Caco-2 (cell line): ENCODE results near the gene SLC9A3. TPM values are rescaled to one million over a fixed set of nuclear protein-coding genes. Genes with fewer than 3 reads are reported as not detected.

ENCODE experiments used
- BruUV-seq: library from RNA; stranded (reverse); fragments of 400-500 nt; replicated peaks from 2 replicates; lab custom pipeline; 2021; lab: Mats Ljungman, UMichigan
- CTCF ChIA-PET: fragments of 300-600 bp; sonication (Branson Sonifier 250); formaldehyde crosslinking; loops from one replicate; lab custom pipeline; 2022; ENCODE audit warnings: antibody characterized with exemption; lab: Charles Lee
- POLR2A ChIA-PET: fragments of 300-600 bp; sonication (Branson Sonifier 250); formaldehyde crosslinking; loops from one replicate; lab custom pipeline; 2022; ENCODE audit warnings: antibody characterized with exemption; lab: Charles Lee
- DNase-seq, 2 experiments: peaks; one replicate each; pipeline versions ENCODE4 v3.0.0 to v3.0.0-alpha.2; 2020 to 2022
- H3K27me3 ChIP-seq: replicated peaks from 2 replicates; pipeline ENCODE4 v1.6.0; 2011; ENCODE audit warnings: low read length; ENCODE audit not compliant: control insufficient read depth, insufficient read depth
- H3K36me3 ChIP-seq: 2 replicates; pipeline ENCODE4 v1.5.1; 2011; ENCODE audit warnings: low read length; ENCODE audit not compliant: control insufficient read depth, insufficient read depth
- H3K4me1 ChIP-seq: fragments of 250-450 bp; sonication (Bioruptor Pico); 2 replicates; pipeline ENCODE4 v1.5.1; 2020; ENCODE audit warnings: mild to moderate bottlenecking
- H3K4me3 ChIP-seq: 2 replicates; pipeline ENCODE4 v1.5.1; 2011; ENCODE audit warnings: low read depth, mild to moderate bottlenecking, control low read depth, low read length
- H3K9me3 ChIP-seq: fragments of 250-450 bp; sonication (Bioruptor Pico); 2 replicates; pipeline ENCODE4 v1.5.1; 2020; ENCODE audit warnings: mild to moderate bottlenecking, moderate library complexity
- H3K27ac Mint-ChIP-seq: one replicate; pipeline ENCODE4 v1.8.0; 2022; ENCODE audit warnings: mixed read lengths; ENCODE audit not compliant: unreplicated experiment
- H3K27me3 Mint-ChIP-seq: one replicate; pipeline ENCODE4 v1.8.0; 2022; ENCODE audit warnings: mixed read lengths; ENCODE audit not compliant: insufficient read depth, unreplicated experiment
- H3K36me3 Mint-ChIP-seq: one replicate; pipeline ENCODE4 v1.8.0; 2022; ENCODE audit warnings: mild to moderate bottlenecking, mixed read lengths; ENCODE audit not compliant: insufficient read depth, unreplicated experiment
- H3K4me1 Mint-ChIP-seq: one replicate; pipeline ENCODE4 v1.8.0; 2022; ENCODE audit warnings: low read depth, mixed read lengths; ENCODE audit not compliant: unreplicated experiment
- H3K4me3 Mint-ChIP-seq: one replicate; pipeline ENCODE4 v1.8.0; 2022; ENCODE audit warnings: mild to moderate bottlenecking, moderate library complexity, mixed read lengths; ENCODE audit not compliant: unreplicated experiment
- H3K9me3 Mint-ChIP-seq: one replicate; pipeline ENCODE4 v1.8.0; 2022; ENCODE audit warnings: mixed read lengths; ENCODE audit not compliant: unreplicated experiment
- intact Hi-C: fragments of 100-400 bp; cut with micrococcal nuclease; formaldehyde crosslinking; loops from one replicate; pipeline ENCODE4 v1.10.0; 2022; ENCODE audit not compliant: unreplicated experiment
- total RNA-seq: library from RNA; stranded (reverse); gene quantifications from 2 replicates; pipeline ENCODE4 v1.2.3, GENCODE V29; 2022
- TF ChIP-seq, protein P1 (sequence below), 2 experiments: fragments of 200-600 bp in 1 of 2; IDR thresholded peaks; 1 replicate in 1 of 2; 2 replicates in 1 of 2; pipeline versions ENCODE4 v1.5.1 to v1.8.0; 2011 to 2022; ENCODE audit warnings: antibody characterized with exemption in 1 of 2, control low read depth in 1 of 2, inconsistent platforms in 1 of 2, low read depth in 1 of 2, low read length in 1 of 2, mild to moderate bottlenecking in 1 of 2, moderate library complexity in 1 of 2; ENCODE audit not compliant: insufficient read depth in 1 of 2, severe bottlenecking in 1 of 2, unreplicated experiment in 1 of 2

SLC9A3 gene
- total RNA-seq, 1 experiment from 2014 or later, result 3.4 TPM

DNA sequence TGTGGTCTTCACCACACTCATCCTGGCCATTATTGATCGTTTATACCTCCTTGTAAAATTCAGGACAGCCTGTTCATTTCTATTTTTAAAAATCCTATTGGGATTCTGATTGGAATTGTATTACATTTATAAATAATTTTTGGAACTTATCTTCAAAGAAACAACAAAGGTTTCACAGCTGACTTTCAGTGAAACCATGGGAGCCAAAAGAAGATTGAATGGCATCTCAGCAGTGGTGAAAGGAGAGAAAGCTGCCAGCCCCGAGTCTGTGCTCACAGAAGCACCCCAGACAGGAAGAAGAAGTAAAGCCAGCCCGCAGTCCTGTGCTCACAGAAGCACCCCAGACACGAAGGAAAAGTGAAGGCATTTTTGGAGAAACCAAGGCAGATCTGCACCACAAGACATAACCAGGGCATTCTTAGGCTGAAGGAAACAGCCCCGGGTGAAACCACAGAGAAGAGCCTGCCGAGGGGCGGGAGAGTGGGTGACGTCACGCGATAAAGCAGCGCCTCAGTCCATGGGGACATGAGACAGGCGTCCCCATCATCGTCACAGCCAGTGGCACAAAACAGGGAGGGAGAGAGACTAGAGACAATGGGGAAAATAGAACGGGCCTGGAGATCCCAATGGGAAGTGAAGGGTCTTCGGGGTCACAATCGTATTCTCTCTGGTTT is 42.5 kb upstream of the SLC9A3 start:
- H3K9me3 ChIP-seq, result no peaks in the 10 kb centered on the region; the same call in 1 of the 2 replicates
- H3K4me3 ChIP-seq, result no peak overlapping the region
- DNase-seq, result no peak
- Mint-ChIP-seq H3K27me3 (peaks cover 4% of the 10 kb centered on the region), H3K27ac (no peak overlapping the region), H3K4me3 (no peak overlapping the region), H3K4me1 (no peaks in the 10 kb centered on the region), H3K36me3 (no peaks in the 10 kb centered on the region), H3K9me3 (peaks cover 12% of the 10 kb centered on the region)
- H3K36me3 ChIP-seq, result no peaks in the 10 kb centered on the region
- TF ChIP-seq, protein P1, sequence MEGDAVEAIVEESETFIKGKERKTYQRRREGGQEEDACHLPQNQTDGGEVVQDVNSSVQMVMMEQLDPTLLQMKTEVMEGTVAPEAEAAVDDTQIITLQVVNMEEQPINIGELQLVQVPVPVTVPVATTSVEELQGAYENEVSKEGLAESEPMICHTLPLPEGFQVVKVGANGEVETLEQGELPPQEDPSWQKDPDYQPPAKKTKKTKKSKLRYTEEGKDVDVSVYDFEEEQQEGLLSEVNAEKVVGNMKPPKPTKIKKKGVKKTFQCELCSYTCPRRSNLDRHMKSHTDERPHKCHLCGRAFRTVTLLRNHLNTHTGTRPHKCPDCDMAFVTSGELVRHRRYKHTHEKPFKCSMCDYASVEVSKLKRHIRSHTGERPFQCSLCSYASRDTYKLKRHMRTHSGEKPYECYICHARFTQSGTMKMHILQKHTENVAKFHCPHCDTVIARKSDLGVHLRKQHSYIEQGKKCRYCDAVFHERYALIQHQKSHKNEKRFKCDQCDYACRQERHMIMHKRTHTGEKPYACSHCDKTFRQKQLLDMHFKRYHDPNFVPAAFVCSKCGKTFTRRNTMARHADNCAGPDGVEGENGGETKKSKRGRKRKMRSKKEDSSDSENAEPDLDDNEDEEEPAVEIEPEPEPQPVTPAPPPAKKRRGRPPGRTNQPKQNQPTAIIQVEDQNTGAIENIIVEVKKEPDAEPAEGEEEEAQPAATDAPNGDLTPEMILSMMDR (IDR thresholded peaks at IDR 0.05; ENCODE audit: insufficient read depth in 1 of 2, low read depth in 1 of 2, low read length in 1 of 2, severe bottlenecking in 1 of 2, unreplicated experiment in 1 of 2), result no peak
- ChIA-PET POLR2A (no interaction called here), CTCF (no interaction called here)
- H3K4me1 ChIP-seq, result no peaks in the 10 kb centered on the region
- no TSS peak for BruUV-seq
- intact Hi-C loops, result no loop called here
- H3K27me3 ChIP-seq, result no peaks in the 10 kb centered on the region

DNA sequence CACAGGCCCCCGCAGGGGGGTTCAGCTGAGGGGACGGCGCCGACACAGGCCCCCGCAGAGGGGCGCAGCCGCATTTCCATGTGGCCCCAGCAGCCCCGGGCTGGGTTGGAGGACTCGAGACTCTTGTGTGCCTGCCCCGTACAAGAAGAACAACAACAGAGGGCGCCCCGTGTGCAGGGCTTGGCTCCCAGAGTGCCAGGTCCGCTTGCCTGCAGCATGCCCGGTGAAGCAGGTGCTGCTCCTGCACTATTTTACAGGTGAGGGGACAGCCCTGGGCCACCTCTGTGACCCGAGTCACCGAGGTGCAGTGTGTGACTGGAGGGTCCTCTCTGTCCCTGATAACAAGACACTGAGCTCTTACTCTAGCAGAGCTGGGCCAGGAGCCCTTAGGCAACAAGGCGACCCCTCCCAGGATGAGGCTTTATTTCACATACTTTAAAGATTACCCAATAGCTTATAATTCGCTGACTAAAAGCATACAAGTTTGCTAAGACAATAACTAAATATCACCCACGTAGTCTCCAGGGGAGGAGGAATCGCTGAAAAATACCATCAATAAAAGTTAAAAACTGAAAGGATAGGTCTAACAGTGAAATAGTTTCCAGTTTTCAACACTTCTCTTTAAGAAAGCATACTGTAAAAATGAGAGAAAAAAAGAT is 41.7 kb upstream of the SLC9A3 start:
- TF ChIP-seq, protein P1 (IDR thresholded peaks at IDR 0.05; ENCODE audit: insufficient read depth in 1 of 2, low read depth in 1 of 2, low read length in 1 of 2, severe bottlenecking in 1 of 2, unreplicated experiment in 1 of 2), result no peak

DNA sequence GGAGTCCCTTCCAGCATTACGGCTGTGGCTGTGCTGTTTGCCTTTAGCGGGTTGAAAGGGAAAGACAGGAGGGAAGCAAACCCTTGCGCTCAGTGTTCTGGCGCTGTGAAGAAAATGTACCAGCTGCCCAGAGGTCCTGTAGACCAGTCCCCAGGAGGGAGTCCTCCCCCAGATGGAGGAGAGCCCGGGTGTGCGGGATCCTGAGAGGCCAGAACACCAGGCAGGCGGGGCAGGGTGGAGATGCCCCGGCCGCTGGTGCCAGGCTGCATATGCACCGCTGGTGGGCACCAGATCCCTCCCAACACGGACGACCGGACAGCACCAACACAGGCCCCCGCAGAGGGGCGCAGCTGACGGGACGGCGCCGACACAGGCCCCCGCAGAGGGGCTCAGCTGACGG is 37.2 kb upstream of the SLC9A3 start:
- no peak for DNase-seq
- Mint-ChIP-seq H3K27me3 (no peaks in the 10 kb centered on the region), H3K27ac (no peak overlapping the region), H3K36me3 (no peaks in the 10 kb centered on the region), H3K4me3 (no peak overlapping the region), H3K4me1 (no peaks in the 10 kb centered on the region), H3K9me3 (peaks cover 2% of the 10 kb centered on the region)
- H3K4me1 ChIP-seq, result peaks cover 7% of the 10 kb centered on the region
- no peaks in the 10 kb centered on the region; the same call in 1 of the 2 replicates for H3K9me3 ChIP-seq
- no peak overlapping the region for H3K4me3 ChIP-seq
- no peaks in the 10 kb centered on the region for H3K27me3 ChIP-seq
- POLR2A ChIA-PET, result no interaction called here
- intact Hi-C loops, result no loop called here
- TF ChIP-seq, protein P1 (IDR thresholded peaks at IDR 0.05; ENCODE audit: insufficient read depth in 1 of 2, low read depth in 1 of 2, low read length in 1 of 2, severe bottlenecking in 1 of 2, unreplicated experiment in 1 of 2), result no peak
- no peaks in the 10 kb centered on the region for H3K36me3 ChIP-seq
- BruUV-seq, result no TSS peak
- CTCF ChIA-PET, result no interaction called here

More for the DNA sequence above, 41.7 kb upstream of the SLC9A3 start:
- DNase-seq, result peak in 1 of 2 experiments; percentile 20
- intact Hi-C loops, result no loop called here
- CTCF ChIA-PET, result no interaction called here
- Mint-ChIP-seq H3K4me3 (no peak overlapping the region), H3K9me3 (peaks cover 12% of the 10 kb centered on the region), H3K36me3 (no peaks in the 10 kb centered on the region), H3K27ac (no peak overlapping the region), H3K27me3 (peaks cover 4% of the 10 kb centered on the region), H3K4me1 (no peaks in the 10 kb centered on the region)
- no peak overlapping the region for H3K4me3 ChIP-seq
- POLR2A ChIA-PET, result no interaction called here
- no peaks in the 10 kb centered on the region; the same call in 1 of the 2 replicates for H3K9me3 ChIP-seq
- no peaks in the 10 kb centered on the region for H3K4me1 ChIP-seq
- BruUV-seq, result no TSS peak
- no peaks in the 10 kb centered on the region for H3K27me3 ChIP-seq
- no peaks in the 10 kb centered on the region for H3K36me3 ChIP-seq
